Measurements from ENCODE around the gene PFDN5. TPM values are rescaled to one million over a fixed set of nuclear protein-coding genes. Genes with fewer than 3 reads are reported as not detected.
A peak's percentile ranks its signal among the peaks of the same experiment; 100 is the strongest.

PFDN5 gene
- total RNA-seq, 2 donors from 2014 or later = 305 to 445 TPM

DNA sequence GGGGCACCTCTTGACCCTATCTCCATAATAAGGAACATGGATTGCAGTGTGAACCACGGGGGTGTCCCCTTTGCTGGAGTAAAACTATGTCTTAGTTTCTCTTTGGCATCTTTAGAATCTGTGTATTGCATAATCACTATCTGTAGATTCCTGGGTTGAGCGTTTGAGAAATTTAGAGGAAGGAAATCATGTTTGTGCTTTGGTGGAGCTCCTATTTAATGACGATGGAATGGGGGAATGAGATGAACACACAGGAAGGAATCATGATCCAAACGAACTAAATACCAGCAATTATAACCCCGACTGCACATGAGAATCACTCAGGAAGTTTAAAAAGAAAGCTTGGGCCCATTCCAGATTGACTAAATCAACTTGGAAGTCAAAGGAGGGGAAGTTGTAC, 2.8 kb downstream of the PFDN5 start:
- ATAC-seq (ENCODE audit: insufficient number of reproducible peaks, low FRiP score, low read depth) = no peak
- peaks cover 28 to 74% of the 10 kb centered on the region in 2 donors for H3K4me1 ChIP-seq (ENCODE audit: control insufficient read depth in 1 of 2, low read depth in 2 of 2)
- no peak for DNase-seq (ENCODE audit: low spot score)
- H3K4me3 ChIP-seq = no peak overlapping the region
- no peaks in the 10 kb centered on the region for H3K9me3 ChIP-seq
- H3K27me3 ChIP-seq (replicated peaks; ENCODE audit: insufficient read depth) = no peaks in the 10 kb centered on the region
- H3K27ac ChIP-seq = peak overlapping the region; percentile 52 to 54
- TF ChIP-seq, protein P1, sequence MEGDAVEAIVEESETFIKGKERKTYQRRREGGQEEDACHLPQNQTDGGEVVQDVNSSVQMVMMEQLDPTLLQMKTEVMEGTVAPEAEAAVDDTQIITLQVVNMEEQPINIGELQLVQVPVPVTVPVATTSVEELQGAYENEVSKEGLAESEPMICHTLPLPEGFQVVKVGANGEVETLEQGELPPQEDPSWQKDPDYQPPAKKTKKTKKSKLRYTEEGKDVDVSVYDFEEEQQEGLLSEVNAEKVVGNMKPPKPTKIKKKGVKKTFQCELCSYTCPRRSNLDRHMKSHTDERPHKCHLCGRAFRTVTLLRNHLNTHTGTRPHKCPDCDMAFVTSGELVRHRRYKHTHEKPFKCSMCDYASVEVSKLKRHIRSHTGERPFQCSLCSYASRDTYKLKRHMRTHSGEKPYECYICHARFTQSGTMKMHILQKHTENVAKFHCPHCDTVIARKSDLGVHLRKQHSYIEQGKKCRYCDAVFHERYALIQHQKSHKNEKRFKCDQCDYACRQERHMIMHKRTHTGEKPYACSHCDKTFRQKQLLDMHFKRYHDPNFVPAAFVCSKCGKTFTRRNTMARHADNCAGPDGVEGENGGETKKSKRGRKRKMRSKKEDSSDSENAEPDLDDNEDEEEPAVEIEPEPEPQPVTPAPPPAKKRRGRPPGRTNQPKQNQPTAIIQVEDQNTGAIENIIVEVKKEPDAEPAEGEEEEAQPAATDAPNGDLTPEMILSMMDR (IDR thresholded peaks at IDR 0.05) = no peak
- no peaks in the 10 kb centered on the region for H3K36me3 ChIP-seq

DNA sequence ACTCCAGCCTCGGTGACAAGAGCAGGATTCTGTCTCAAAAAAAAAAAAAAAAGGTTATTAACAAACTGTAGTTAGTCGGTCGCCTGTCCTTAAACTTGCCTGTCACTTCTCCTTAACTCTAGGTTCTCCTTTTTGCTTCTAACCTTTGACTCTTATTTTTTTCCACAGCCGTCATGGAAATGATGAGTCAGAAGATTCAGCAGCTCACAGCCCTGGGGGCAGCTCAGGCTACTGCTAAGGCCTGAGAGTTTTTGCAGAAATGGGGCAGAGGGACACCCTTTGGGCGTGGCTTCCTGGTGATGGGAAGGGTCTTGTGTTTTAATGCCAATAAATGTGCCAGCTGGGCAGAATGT, 3.7 kb downstream of the PFDN5 start:
- Histone ChIP-seq H3K4me1 (ENCODE audit: control insufficient read depth in 1 of 2, low read depth in 2 of 2) (peaks cover 28 to 77% of the 10 kb centered on the region in 2 donors), H3K27me3 (replicated peaks; ENCODE audit: insufficient read depth) (no peaks in the 10 kb centered on the region), H3K27ac (peak overlapping the region; percentile 52 to 54), H3K9me3 (no peaks in the 10 kb centered on the region), H3K36me3 (no peaks in the 10 kb centered on the region), H3K4me3 (peak overlapping the region; percentile 79)
- no peak for ATAC-seq (ENCODE audit: insufficient number of reproducible peaks, low FRiP score, low read depth)
- TF ChIP-seq, protein P1 (IDR thresholded peaks at IDR 0.05) = no peak
- DNase-seq (ENCODE audit: low spot score) = no peak

DNA sequence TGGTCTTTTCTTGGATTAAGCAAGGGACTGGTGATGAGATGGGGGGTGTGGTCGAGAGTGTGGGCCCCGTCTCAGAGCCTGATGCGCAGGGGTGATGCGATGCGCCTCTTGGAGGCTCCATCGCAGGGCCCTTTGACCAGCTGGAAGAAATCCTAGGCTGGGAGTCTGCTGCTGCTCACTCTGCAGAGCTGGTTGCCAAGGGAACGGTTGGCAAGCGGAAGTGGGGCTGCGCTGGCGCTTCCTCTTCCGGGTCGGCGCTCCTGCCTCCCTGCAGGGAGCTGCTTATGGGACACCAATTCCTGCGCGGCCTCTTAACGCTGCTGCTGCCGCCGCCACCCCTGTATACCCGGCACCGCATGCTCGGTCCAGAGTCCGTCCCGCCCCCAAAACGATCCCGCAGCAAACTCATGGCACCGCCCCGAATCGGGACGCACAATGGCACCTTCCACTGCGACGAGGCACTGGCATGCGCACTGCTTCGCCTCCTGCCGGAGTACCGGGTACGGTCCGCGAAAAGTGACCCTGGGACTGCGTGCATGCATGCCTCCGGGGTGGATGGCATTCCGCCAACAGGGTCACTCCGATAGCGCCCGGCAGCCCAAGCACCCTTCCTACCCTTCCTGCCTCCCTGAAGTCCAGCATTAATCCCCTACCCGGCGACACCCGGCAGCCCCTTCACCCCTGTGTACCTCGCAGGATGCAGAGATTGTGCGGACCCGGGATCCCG, 4.3 kb downstream of the PFDN5 start, which contains the start of gene MYG1:
TSS of gene MYG1 (plus strand) at position 242 of the 727 bp plus-strand sequence. CDS start at position 285, 43 bp downstream.
- H3K36me3 ChIP-seq = no peaks in the 10 kb centered on the region
- no peaks in the 10 kb centered on the region for H3K9me3 ChIP-seq
- peak; percentile 58 for DNase-seq (ENCODE audit: low spot score)
- ATAC-seq (ENCODE audit: insufficient number of reproducible peaks, low FRiP score, low read depth) = peak; percentile 26
- TF ChIP-seq, protein P1 (IDR thresholded peaks at IDR 0.05) = peak; percentile 18
- H3K4me1 ChIP-seq (ENCODE audit: control insufficient read depth in 1 of 2, low read depth in 2 of 2) = peaks cover 27 to 72% of the 10 kb centered on the region in 2 donors
- H3K4me3 ChIP-seq = peak within 1 kb of the TSS; percentile 79
- H3K27me3 ChIP-seq (replicated peaks; ENCODE audit: insufficient read depth) = no peaks in the 10 kb centered on the region
- peak within 1 kb of the TSS; percentile 52 to 61 for H3K27ac ChIP-seq

DNA sequence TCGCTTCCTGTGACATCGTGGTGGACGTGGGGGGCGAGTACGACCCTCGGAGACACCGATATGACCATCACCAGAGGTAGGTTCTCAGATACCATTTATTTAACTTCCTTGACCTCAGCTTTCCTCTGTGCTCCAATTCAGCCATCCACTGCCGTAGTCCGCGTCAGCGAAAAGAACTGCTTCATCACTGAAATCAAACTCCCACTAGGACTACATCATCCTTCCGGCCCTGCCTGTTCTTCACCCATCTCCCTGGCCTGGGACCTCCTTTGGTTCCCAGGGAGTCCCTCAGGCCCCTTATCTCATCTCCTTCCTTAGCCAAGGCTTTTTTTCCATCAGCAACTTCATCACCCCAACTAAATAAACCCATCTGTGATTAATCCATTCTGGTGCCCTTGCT, 4.8 kb downstream of the PFDN5 start:
- TF ChIP-seq, protein P1 (IDR thresholded peaks at IDR 0.05) = no peak
- Histone ChIP-seq H3K36me3 (peaks cover 2% of the 10 kb centered on the region), H3K4me1 (ENCODE audit: control insufficient read depth in 1 of 2, low read depth in 2 of 2) (peaks cover 25 to 66% of the 10 kb centered on the region in 2 donors), H3K27ac (peak overlapping the region; percentile 52 to 61), H3K27me3 (replicated peaks; ENCODE audit: insufficient read depth) (no peaks in the 10 kb centered on the region), H3K9me3 (no peaks in the 10 kb centered on the region), H3K4me3 (peak overlapping the region; percentile 79)
- no peak for ATAC-seq (ENCODE audit: insufficient number of reproducible peaks, low FRiP score, low read depth)
- no peak for DNase-seq (ENCODE audit: low spot score)

DNA sequence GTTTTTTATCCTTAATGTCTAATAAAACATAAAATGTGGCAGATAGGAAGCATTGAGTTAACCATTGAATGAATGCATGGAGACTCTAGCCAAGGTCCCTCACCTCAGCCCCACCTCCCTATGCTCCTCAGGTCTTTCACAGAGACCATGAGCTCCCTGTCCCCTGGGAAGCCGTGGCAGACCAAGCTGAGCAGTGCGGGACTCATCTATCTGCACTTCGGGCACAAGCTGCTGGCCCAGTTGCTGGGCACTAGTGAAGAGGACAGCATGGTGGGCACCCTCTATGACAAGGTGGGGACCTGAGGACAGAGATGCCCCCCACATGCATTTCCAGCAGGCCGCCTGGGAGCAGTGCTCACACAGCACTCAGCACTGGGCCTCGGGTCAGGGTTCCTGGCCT, 7.6 kb downstream of the PFDN5 start:
- Histone ChIP-seq H3K4me1 (ENCODE audit: control insufficient read depth in 1 of 2, low read depth in 2 of 2) (peaks cover 15 to 46% of the 10 kb centered on the region in 2 donors), H3K36me3 (peaks cover 30% of the 10 kb centered on the region), H3K4me3 (no peak overlapping the region), H3K9me3 (no peaks in the 10 kb centered on the region), H3K27me3 (replicated peaks; ENCODE audit: insufficient read depth) (no peaks in the 10 kb centered on the region), H3K27ac (no peak overlapping the region)
- TF ChIP-seq, protein P1 (IDR thresholded peaks at IDR 0.05) = no peak
- ATAC-seq (ENCODE audit: insufficient number of reproducible peaks, low FRiP score, low read depth) (no peak), DNase-seq (ENCODE audit: low spot score) (no peak)

Measured in thoracic aorta (tissue), 2 donors.